ENCODE data around the gene LIPC. TPM values are rescaled to one million over a fixed set of nuclear protein-coding genes. Genes with fewer than 3 reads are reported as not detected.

The LIPC gene
- polyA plus RNA-seq, 1 of the 3 experiments (the other 2 are of a cell fraction), result not detected

DNA sequence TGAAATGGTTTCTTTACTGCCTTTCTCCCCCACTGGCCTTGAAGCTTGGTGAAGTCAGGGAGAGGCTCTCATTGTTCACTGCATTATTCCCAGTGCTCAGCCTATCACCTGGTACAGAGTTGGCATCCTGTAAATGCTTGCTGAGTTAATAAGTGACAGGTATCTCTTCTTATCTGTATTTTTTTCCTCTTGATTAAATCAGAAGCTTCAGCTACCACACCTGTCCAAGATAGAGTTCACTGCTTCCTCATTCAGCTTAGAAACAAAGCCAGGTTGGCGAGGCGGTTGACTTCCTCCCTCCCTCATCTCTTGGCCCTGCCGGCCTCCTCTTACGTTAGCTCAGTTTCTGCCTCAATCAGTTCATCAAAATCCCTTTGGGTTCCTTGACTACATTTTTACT lies 142.8 kb downstream of the LIPC start (continued):
- TF ChIP-seq, protein P1, sequence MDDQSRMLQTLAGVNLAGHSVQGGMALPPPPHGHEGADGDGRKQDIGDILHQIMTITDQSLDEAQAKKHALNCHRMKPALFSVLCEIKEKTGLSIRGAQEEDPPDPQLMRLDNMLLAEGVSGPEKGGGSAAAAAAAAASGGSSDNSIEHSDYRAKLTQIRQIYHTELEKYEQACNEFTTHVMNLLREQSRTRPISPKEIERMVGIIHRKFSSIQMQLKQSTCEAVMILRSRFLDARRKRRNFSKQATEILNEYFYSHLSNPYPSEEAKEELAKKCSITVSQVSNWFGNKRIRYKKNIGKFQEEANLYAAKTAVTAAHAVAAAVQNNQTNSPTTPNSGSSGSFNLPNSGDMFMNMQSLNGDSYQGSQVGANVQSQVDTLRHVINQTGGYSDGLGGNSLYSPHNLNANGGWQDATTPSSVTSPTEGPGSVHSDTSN (IDR thresholded peaks at IDR 0.05), result no peak
- TF ChIP-seq TEAD4 (IDR thresholded peaks at IDR 0.05; ENCODE audit: borderline replicate concordance, insufficient read depth) (no peak), SMC3 (IDR thresholded peaks at IDR 0.05; ENCODE audit: low read depth, low read length) (no peak)

DNA sequence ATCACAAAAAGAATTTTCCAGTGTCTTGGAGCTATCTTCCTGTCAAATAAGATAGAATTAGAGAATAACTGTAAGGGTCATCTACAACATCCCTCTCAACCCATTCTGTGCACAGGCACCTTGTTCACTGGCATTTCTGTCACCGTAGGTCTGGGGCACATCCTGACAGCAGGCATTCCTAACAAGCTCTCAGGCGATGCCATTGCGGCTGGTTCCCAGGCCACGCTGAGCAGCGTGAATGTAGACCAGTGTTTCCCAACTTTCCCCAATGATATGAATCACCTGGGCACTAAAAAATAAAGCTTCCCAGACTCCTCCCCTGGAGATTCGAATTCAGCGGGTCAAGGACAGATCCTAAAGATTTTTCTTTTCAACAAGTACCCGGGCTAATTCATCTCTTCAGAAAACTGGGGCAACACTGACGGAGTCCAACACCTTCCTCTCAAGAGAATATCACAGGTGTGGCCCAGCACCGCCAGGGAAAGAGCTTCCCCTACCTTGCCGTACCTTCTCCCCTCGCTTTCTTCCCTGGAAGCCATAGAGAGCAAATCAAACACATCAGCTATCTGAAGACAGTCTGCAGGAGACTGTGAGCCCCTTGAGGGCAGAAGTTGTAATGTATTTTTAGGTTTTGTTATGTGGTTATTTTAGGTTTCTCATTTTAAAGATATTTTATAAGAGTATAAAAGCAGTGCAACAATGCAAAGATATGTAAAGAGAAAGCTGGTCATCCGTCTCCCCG lies 143.4 kb downstream of the LIPC start:
- WGBS (ENCODE audit: low lambda C conversion rate), result 89% methylated on average over 14 of the region's 14 CpGs
- no peak overlapping the region for H3K9ac ChIP-seq
- DNase-seq, result no peak
- no peaks in the 10 kb centered on the region for H4K20me1 ChIP-seq (ENCODE audit: insufficient read depth)
- H3K27ac ChIP-seq (ENCODE audit: low read depth in 2 of 2, low read length in 1 of 2), result no peak overlapping the region
- H3K4me3 ChIP-seq (ENCODE audit: low read depth in 2 of 2, low read length in 1 of 2), result no peak overlapping the region
- no peaks in the 10 kb centered on the region for H3K79me2 ChIP-seq (ENCODE audit: insufficient read depth)
- no peaks in the 10 kb centered on the region for H3K9me3 ChIP-seq
- no peaks in the 10 kb centered on the region for H3K36me3 ChIP-seq (replicated peaks in 1 of 2; ENCODE audit: control insufficient read depth in 1 of 2, insufficient read depth in 2 of 2, low read length in 1 of 2)
- CTCF ChIA-PET, result interaction anchor here (1.0 kb wide), 1 partner anchor 24 kb away, joined by 3 read pairs; no protein-coding TSS in a partner anchor
- POLR2A ChIA-PET, result no interaction called here
- H3K4me1 ChIP-seq (ENCODE audit: control insufficient read depth in 1 of 2, insufficient read depth in 2 of 2, low read depth in 1 of 2, low read length in 1 of 2), result no peaks in the 10 kb centered on the region
- no peaks in the 10 kb centered on the region for H3F3A ChIP-seq (replicated peaks; ENCODE audit: insufficient read depth)
- H3K9me2 ChIP-seq, result no peaks in the 10 kb centered on the region
- no peaks in the 10 kb centered on the region for H3K27me3 ChIP-seq (ENCODE audit: insufficient read depth)
- TF ChIP-seq RAD21 (IDR thresholded peaks at IDR 0.05; ENCODE audit: low read length), result no peak
- TF ChIP-seq SMC3 (IDR thresholded peaks at IDR 0.05; ENCODE audit: low read depth, low read length), result no peak
- TF ChIP-seq MEF2A (IDR thresholded peaks at IDR 0.05; ENCODE audit: borderline replicate concordance, low read depth), result no peak
- TF ChIP-seq, protein P2, sequence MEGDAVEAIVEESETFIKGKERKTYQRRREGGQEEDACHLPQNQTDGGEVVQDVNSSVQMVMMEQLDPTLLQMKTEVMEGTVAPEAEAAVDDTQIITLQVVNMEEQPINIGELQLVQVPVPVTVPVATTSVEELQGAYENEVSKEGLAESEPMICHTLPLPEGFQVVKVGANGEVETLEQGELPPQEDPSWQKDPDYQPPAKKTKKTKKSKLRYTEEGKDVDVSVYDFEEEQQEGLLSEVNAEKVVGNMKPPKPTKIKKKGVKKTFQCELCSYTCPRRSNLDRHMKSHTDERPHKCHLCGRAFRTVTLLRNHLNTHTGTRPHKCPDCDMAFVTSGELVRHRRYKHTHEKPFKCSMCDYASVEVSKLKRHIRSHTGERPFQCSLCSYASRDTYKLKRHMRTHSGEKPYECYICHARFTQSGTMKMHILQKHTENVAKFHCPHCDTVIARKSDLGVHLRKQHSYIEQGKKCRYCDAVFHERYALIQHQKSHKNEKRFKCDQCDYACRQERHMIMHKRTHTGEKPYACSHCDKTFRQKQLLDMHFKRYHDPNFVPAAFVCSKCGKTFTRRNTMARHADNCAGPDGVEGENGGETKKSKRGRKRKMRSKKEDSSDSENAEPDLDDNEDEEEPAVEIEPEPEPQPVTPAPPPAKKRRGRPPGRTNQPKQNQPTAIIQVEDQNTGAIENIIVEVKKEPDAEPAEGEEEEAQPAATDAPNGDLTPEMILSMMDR (IDR thresholded peaks at IDR 0.05), result no peak
- TF ChIP-seq ELF1 (IDR thresholded peaks at IDR 0.05), result no peak
- no peak for TF ChIP-seq TAF1 (IDR thresholded peaks at IDR 0.05; ENCODE audit: borderline replicate concordance, low read depth, low read length)
- no peak for TF ChIP-seq JUND (IDR thresholded peaks at IDR 0.05)
- TF ChIP-seq GABPA (IDR thresholded peaks at IDR 0.05; ENCODE audit: low read depth), result no peak
- no peak for TF ChIP-seq POLR2AphosphoS5 (IDR thresholded peaks at IDR 0.05; ENCODE audit: low read depth, low read length)
- TF ChIP-seq, protein P3, sequence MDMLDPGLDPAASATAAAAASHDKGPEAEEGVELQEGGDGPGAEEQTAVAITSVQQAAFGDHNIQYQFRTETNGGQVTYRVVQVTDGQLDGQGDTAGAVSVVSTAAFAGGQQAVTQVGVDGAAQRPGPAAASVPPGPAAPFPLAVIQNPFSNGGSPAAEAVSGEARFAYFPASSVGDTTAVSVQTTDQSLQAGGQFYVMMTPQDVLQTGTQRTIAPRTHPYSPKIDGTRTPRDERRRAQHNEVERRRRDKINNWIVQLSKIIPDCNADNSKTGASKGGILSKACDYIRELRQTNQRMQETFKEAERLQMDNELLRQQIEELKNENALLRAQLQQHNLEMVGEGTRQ (IDR thresholded peaks at IDR 0.05; ENCODE audit: borderline replicate concordance, low read depth, low read length), result no peak
- no peak for TF ChIP-seq EP300 (IDR thresholded peaks at IDR 0.05; ENCODE audit: borderline replicate concordance in 1 of 2, low read depth in 1 of 2, low read length in 1 of 2)
- no peak for TF ChIP-seq CHD2 (IDR thresholded peaks at IDR 0.05; ENCODE audit: low read length, partially characterized antibody)
- TF ChIP-seq, protein P4, sequence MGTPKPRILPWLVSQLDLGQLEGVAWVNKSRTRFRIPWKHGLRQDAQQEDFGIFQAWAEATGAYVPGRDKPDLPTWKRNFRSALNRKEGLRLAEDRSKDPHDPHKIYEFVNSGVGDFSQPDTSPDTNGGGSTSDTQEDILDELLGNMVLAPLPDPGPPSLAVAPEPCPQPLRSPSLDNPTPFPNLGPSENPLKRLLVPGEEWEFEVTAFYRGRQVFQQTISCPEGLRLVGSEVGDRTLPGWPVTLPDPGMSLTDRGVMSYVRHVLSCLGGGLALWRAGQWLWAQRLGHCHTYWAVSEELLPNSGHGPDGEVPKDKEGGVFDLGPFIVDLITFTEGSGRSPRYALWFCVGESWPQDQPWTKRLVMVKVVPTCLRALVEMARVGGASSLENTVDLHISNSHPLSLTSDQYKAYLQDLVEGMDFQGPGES (IDR thresholded peaks at IDR 0.05; ENCODE audit: low read depth, low read length), result no peak
- no peak for TF ChIP-seq NRF1 (IDR thresholded peaks at IDR 0.05; ENCODE audit: low read depth, low read length)
- no peak for TF ChIP-seq MXI1 (IDR thresholded peaks at IDR 0.05; ENCODE audit: low read depth, low read length)
- TF ChIP-seq RCOR1 (IDR thresholded peaks at IDR 0.05; ENCODE audit: low read length), result no peak
- TF ChIP-seq RFX5 (IDR thresholded peaks at IDR 0.05; ENCODE audit: low read length), result no peak
- H2AFZ ChIP-seq (ENCODE audit: low read depth), result no peak overlapping the region
- no peak overlapping the region for H3K4me2 ChIP-seq
